ENCODE results near the gene CD80.

DNA sequence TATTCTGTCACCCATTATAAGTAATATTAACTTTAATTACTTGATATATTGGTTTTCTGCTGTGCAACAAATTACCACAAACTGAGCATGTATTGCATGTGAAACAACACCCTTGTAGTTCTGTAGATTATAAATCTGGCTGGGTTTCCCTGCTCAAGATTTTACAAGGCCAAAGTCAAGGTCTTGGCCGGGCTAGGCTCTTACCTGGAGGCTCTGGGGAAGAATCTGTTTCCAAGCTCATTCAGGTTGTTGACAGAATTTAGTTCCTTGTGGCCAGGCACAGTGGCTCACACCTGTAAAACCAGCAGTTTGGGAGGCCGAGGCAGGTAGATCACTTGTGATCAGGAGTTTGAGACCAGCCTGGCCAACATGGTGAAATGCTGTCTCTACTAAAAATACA, 44.8 kb downstream of the CD80 start:
- TF ChIP-seq, protein P1, sequence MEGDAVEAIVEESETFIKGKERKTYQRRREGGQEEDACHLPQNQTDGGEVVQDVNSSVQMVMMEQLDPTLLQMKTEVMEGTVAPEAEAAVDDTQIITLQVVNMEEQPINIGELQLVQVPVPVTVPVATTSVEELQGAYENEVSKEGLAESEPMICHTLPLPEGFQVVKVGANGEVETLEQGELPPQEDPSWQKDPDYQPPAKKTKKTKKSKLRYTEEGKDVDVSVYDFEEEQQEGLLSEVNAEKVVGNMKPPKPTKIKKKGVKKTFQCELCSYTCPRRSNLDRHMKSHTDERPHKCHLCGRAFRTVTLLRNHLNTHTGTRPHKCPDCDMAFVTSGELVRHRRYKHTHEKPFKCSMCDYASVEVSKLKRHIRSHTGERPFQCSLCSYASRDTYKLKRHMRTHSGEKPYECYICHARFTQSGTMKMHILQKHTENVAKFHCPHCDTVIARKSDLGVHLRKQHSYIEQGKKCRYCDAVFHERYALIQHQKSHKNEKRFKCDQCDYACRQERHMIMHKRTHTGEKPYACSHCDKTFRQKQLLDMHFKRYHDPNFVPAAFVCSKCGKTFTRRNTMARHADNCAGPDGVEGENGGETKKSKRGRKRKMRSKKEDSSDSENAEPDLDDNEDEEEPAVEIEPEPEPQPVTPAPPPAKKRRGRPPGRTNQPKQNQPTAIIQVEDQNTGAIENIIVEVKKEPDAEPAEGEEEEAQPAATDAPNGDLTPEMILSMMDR (IDR thresholded peaks at IDR 0.05; ENCODE audit: low read depth, low read length): no peak
- no peak for TF ChIP-seq EZH2phosphoT487 (IDR thresholded peaks at IDR 0.05; ENCODE audit: low read depth)

Measured in OCI-LY3 (cell line).